HG03575 (cell line): ENCODE results near the gene AKR1C3.
"Not testable (repeated sequence)": the region's sequence is repeated elsewhere in the genome, so short reads cannot be mapped to it uniquely, and the experiment has no call there.

ENCODE experiments used
- ATAC-seq: cut with Tn5 transposase; IDR thresholded peaks from one replicate; pipeline ENCODE4 v1.9.1; 2021; ENCODE audit not compliant: unreplicated experiment, insufficient number of reproducible peaks, low FRiP score; ENCODE audit errors: extremely low read depth

Gene AKR1C3

DNA sequence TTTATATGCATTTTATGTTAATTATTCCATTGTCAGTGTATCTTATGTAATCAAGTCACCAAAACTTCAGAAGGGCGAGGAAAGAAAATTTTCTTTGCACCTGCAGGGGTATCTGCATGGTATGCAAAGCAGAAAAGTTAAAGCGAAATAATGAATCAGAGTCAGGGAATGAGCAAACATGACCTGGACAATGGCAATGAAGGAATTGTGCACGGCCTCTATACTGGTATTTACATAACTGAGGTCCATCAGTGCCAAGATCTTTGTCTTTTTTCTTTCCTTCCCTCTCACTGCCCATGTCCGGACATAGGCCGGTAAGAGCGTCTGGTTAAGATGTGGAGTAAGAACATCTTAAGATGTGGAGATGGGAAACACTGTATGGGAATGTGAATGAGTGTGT, 14.4 kb upstream of the AKR1C3 start:
- ATAC-seq: no peak

DNA sequence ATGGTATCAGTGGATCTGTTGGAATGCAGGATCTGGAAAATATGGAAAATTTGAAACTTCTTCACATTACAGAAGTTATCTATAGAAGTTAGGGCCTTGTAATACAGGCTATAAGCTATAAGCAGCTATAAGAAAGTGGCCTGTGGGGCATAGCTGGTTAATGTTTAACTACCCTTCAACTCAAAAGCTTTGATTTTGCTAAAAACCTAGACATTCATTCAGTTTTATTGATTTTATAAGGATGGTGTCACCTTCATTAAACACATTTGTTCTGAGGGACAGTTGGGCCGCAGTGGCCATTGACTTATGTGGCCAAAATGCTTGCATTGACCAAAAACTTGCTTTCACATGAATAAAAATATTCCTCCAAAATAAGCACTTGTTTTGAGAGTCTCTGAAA, 13.1 kb upstream of the AKR1C3 start:
- ATAC-seq: no peak

DNA sequence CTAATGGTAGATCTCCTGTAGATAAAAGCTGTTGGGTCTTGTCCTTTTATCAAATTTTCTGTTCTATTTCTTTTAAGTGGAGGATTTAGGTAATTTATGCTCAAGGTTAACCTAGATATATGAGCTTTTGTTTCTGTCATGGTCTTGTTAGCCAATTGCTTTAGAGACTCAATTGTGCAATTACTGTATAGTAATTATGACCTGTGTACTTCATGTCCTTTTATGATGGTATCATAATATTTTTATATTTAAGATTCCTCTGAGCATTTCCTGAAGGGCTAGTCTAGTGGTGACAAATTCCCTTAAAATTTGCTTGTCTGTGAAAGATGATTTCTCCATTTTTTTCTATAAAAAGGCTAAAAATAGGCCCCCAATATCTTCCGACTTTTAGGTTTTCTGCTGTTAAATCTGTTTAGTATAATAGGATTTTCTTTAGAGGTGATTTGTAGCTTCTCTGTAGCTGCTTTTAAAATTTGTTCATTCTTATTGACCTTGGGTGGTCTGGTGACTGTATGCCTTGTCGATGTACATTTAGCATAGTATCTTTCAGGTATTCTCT, 5.4 kb upstream of the AKR1C3 start:
- ATAC-seq: no peak

DNA sequence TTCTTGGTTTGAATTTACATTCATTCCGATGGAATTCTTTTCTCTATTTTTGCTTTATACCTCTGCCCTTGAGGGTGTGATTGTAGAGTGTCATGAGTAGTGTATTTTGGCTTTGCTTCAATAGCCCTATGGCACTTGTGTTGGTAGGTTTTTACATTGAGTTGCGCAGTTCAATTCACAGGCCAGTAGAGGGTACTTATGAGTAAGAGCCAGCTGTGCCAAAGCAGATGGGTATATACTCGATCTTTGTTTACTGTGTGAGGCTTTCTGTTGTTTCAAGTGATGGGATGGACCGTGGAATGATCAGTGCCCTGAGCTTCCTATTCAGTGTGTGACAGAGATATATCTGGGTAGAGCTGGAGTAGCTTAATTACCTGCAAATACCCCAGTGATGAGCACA, 4.3 kb upstream of the AKR1C3 start:
- no peak for ATAC-seq

DNA sequence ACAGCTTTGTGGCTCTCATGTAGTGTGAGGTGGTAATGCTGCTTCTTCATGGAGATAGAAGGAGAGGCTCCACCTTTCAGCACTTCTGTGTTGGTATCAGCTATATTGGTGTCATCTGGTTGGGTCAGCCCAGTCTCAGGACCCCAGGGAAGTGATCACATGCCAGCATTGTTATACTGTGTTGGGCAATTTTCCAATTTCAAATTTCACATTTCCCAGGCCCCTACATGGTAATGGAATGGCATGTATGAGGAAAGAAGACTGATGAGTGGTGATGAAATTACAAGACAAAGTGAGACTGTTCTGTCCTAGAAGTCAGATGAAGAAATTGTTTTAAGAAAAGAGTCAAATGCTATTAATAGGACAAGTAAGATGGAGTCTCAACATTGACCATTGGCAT, 3.7 kb upstream of the AKR1C3 start:
- ATAC-seq: no peak

DNA sequence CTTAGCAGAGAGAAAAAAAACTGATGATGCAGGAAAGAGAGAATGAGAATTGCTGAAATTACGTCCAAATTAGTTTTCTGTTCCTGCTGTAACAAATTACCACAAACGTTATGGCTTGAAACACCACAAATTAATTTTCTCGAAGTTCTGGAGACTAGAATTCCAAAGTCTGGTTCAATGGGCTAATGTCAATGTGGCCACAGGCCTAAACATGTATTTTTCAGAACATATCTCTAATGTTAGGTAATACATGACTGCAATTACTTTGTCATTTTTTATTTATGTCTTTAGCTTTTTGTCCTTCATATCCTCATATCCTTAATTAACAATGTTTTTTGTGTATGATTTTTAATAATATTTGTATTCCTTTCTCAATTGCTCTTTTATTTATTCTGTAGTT, 3.0 kb upstream of the AKR1C3 start:
- ATAC-seq: no peak

DNA sequence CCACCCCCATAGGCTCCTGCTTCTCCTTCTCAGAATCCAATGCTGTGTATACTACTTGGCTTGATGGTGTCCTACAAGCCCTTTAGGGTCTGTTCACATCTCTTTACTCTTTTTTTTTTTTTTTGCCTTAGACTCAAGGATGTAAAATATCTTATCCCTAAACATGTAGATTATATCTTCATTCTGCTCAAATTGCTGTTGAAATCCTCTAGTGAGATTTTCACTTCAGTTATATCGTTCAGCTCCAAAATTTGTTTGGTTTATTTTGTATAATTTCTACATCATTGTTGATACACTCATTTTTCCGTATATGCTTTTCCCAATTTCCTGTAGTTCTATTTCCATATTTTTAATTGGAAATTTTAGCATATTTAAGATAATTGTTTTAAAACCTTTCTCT, 1.8 kb upstream of the AKR1C3 start:
- ATAC-seq: no peak

DNA sequence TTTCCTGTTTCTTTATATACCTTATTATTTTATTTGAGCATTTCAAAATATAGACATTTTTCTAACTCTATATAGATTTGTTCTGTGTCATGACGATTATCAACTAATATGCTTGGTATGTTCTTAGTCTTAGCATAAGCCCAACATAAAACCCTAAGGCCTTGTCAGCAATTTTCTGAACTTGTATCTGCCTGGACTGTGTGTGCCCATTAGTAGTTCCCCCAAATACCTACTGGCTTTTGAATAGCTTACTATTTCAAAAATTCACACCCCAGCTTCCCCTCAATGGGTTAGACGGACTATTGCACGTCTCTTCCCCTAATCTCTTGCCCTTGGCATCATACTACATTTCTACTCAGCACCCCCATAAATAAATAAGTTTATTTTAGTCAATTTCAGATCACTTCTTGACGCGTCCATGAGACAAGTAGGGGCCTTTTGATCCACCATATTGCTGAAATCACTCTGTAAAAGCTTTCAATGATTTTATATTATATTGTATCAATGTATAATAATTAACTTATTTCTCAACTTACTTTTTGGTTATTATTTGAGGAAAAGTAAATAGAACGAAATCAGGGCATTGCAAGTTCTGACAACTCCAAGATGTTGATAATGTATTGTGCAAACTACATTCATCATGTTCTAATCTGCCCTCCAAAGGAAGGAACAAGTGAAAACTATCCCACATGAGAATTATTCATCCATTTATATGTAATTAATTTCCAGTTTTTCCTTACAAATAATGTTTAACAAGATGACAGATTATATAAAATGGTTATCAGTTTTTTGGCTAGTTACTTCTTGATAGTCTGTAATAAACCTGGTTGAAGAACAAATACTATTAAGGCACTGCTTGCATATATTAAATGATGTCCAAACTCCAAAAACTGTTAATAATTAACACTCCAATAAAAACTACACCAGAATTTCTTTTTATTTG, 1.1 kb upstream of the AKR1C3 start:
- no peak for ATAC-seq

DNA sequence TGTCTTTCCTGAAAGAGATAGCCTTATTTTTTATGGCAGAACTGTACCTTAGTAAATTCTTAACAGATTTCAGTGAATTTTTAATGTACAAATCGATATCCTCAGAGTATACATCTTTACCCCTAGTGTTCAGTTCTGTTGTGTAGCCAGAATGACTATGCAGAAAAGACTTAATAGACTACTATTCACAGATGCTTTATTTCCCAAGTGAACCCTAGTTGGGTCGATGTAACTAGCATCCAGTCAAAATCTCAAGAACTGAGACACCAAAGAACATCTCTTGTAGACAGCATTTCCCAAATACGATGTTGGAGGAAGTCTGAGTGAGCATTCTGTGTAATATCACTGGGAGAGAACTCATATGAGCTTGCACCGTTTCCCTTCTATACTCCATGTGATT, 1.5 kb downstream of the AKR1C3 start:
- ATAC-seq: no peak

DNA sequence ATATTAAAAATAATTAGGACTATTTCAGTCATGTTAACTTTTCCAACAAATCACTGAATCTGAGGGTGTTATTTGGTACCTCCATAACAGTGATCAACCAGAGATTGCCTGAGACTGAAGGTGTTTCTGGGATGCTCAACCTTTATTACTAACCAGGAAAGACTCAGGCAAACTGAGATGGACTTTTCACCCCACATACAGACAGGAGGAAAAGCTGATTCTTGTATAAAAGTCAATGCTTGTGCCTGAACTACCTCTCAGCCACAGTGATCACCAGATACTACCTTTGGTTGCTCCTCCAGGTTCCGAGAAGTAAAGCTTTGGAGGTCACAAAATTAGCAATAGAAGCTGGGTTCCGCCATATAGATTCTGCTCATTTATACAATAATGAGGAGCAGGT, 1.9 kb downstream of the AKR1C3 start:
- no peak for ATAC-seq

DNA sequence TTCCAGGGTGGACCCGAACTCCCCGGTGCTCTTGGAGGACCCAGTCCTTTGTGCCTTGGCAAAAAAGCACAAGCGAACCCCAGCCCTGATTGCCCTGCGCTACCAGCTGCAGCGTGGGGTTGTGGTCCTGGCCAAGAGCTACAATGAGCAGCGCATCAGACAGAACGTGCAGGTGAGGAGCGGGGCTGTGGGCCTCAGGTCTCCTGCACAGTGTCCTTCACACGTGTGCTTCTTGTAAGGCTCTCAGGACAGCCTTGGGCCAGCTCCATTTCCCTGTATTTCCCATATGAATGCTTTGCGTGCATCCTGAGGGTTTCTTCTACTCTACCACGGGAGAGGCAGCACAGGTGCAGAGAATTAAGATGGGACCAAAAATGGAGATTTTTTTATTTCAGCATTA, 8.3 kb downstream of the AKR1C3 start:
- ATAC-seq: not testable (repeated sequence)

DNA sequence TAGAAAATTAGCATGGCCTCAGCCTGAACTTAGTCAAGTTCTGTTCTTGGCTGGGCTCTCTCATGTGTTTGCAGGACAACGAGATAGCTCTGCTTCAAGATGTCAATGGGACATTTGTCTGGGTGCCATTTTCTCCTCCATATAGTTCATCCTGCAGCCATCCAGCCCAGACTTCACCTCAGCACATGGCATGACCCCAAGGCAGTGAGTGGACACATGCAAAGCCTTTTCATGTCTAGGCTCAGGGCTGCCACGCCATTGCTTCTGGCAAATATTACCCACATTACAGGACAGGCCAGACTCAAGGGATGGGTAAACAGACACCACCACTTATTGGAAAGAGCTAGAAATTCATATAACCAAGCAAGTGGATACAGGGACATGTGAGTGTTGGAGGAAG, 9.3 kb downstream of the AKR1C3 start:
- ATAC-seq: no peak

DNA sequence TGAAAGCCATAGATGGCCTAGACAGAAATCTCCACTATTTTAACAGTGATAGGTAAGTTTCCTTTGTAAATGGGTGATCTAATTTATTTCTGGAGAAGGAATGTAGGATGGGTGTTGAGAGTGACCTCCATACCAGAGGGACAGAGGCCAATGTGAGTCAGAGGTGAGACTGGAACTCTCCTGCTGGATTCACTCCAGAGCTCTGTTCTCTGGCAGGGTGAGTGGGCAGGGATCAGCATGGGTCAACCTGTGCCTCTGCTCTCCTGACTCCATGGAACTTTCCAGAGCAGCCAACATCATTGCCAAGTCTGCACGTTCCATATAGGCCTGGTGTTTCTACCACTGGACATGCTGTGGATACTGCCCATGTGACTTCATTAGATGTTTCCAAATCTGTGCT, 11.4 kb downstream of the AKR1C3 start:
- ATAC-seq: no peak

DNA sequence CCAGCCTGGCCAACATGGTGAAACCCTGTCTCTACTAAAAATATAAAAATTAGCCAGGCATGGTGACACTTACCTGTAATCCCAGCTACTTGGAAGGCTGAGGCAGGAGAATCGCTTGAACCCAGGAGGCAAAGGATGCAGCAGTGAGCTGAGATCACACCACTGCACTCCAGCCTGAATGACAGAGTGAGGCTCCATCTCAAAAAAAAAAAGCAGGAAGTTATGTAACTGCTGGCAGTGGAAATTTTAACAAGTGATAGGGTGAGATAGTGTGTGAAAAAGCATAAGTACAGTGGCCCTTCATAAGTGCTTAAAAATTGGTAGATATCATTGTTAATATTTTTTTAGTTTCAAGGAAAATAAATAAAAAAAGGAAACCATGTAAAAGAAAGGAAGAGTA, 12.3 kb downstream of the AKR1C3 start:
- ATAC-seq: no peak

DNA sequence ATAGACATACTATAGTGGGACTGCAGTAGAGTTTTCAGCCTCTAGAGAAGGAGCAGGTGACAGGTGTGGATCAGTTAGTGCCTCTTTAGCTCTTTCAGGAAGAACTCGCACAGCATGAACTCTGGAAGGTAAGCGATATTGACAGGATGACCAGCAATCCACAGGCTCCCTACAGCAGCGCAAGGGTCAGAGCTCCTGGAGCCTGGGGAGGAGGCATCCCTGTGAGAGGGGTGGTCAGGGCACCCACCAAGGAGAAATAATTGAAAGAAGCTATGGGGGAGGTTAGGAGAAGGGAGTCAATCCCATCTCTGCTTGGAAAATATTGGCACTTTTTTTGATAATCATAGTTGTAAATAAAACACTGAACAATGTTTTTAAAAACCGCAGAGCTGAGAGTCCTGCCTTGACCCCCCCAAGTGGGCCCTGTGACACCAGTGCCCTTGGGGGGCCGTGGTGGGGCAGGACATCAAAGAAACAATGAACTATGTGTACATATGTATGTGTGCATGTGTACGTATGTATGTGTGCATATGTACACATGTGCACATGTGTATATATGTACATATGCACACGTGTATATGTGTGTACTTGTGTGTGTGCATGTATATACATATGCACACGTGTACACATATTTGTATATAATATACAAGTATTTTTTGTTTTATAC, 13.8 kb downstream of the AKR1C3 start:
- ATAC-seq: no peak

DNA sequence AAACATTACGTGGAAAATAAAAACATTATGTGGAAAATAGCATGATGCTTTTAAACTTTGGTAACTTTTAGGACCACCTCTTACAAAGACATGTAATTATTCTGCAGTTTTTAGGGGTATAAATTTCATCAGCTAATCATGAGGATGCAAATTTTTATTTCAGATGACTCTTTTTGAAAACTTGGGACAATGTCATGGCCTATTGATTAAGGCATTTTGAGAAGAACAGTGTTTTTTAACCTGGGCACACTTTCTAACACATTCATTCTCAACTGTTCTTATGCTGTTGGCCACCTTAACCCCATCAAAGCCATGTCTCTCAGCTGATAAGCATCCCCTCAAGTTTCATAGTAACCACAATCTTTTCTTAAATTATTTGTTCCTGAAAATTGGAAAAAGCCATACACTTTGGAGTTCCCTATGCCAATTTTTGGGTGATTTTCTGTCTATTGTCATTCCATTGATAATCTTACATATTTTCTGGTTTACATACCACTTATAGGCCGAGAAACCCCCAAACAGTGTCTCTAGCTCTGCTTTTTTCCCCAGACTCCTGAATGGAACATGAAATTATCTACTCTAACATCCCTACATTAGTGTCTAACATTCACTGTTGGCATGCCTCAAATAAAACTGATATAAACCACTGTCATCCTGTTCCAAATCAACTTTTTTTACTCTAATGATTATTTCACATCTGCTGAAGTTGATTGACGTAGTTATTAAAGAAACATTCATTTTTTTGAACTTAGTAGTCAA, 14.6 kb downstream of the AKR1C3 start:
- no peak for ATAC-seq

DNA sequence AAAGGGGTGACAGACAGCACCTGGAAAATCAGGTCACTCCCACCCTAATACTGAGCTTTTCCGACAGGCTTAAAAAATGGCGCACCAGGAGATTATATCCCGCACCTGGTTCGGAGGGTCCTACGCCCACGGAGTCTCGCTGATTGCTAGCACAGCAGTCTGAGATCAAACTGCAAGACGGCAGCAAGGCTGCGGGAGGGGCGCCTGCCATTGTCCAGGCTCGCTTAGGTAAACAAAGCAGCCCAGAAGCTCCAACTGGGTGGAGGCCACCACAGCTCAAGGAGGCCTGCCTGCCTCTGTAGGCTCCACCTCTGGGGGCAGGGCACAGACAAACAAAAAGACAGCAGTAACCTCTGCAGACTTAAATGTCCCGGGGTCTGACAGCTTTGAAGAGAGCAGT, 15.6 kb downstream of the AKR1C3 start:
- ATAC-seq: not testable (repeated sequence)

DNA sequence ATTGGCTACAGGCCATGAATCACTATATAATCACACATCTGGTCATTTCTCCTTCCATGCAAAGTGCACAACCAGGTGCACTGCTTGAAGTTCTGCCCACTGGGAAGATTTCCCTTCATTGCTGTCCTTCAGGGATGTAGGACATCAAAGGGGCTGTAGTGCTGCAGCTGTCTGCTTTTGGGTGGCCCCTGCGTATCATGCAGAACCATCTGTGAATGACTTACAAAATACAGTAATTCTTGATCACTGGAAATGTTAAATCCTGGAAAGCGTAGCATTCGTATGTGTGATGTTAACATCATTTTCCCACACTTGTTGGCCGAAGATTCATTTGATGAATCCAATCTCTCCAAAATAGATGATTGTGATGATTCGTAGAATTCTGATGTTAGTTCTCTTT, 22.4 kb downstream of the AKR1C3 start:
- ATAC-seq: no peak

DNA sequence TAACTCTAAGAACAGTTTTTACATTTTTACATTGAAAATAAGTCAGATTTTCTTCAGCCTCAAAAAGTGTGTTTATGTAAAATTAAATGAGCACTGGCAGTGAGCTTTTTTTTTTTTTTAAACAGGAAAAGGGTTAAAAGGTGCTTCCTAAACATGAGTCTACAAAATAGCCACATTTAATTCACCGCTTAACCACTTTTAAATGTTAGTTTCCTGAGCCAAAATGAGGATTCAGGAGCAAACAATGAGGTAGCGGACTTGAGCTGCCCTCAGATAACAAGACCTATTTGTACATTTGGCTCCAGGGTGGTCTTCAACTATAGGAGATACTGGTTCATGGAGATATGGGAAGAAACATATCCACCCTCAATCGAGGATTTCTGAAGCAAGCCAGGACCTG, 22.8 kb downstream of the AKR1C3 start:
- ATAC-seq: no peak

DNA sequence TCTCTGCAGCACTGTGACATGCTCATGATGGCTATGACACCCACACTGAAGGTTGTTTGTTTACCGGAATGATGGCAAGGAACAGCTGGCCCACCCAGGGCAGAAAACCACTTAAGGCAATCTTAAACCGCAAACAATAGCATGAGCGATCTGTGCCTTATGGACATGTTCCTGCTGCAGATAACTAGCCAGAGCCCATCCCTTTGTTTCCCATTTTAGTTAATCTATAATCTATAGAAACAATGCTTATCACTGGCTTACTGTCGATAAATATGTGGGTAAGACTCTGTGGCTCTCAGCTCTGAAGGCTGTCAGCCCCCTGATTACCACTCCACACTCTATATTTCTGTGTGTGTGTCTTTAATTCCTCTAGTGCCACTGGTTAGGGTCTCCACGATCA, 25.8 kb downstream of the AKR1C3 start:
- not testable (repeated sequence) for ATAC-seq
